Activated CD4-positive, alpha-beta T cell treated with anti-CD3 and anti-CD28 coated beads, Interleukin-2, amount 10 ng/mL, durations not matched to agents 7 days and 5 days (primary cell): ENCODE data around the gene TBC1D22A. TPM values are rescaled to one million over a fixed set of nuclear protein-coding genes. Genes with fewer than 3 reads are reported as not detected.

Experiments used
- CTCF ChIA-PET: fragments of 350-600 bp; sonication (Branson Sonifier 250); formaldehyde crosslinking; loops from one replicate; lab custom pipeline; 2021; ENCODE audit warnings: antibody characterized with exemption; lab: Charles Lee
- POLR2A ChIA-PET: fragments of 350-600 bp; sonication (Branson Sonifier 250); formaldehyde crosslinking; loops from one replicate; lab custom pipeline; 2021; ENCODE audit warnings: antibody characterized with exemption; lab: Charles Lee
- DNase-seq: peaks from one replicate; pipeline ENCODE4 v3.0.0-alpha.2; 2020
- H3K27ac Mint-ChIP-seq: one replicate; pipeline ENCODE4 v1.8.0; 2021; ENCODE audit warnings: mild to moderate bottlenecking, moderate library complexity, mixed read lengths
- H3K27me3 Mint-ChIP-seq: one replicate; pipeline ENCODE4 v1.8.0; 2021; ENCODE audit warnings: mixed read lengths
- H3K36me3 Mint-ChIP-seq: one replicate; pipeline ENCODE4 v1.8.0; 2021; ENCODE audit warnings: low read depth, mixed read lengths
- H3K4me1 Mint-ChIP-seq: one replicate; pipeline ENCODE4 v1.8.0; 2021; ENCODE audit warnings: mixed read lengths
- H3K4me3 Mint-ChIP-seq: one replicate; pipeline ENCODE4 v1.8.0; 2021; ENCODE audit warnings: mild to moderate bottlenecking, moderate library complexity, mixed read lengths
- H3K9me3 Mint-ChIP-seq: one replicate; pipeline ENCODE4 v1.8.0; 2021; ENCODE audit warnings: mixed read lengths
- total RNA-seq, 2 experiments: library from RNA; stranded (reverse); gene quantifications; one replicate each; pipeline ENCODE4 v1.2.3, GENCODE V29; 2021

Gene TBC1D22A
- total RNA-seq, 2 experiments from 2014 or later: 34.1 to 39.2 TPM

DNA sequence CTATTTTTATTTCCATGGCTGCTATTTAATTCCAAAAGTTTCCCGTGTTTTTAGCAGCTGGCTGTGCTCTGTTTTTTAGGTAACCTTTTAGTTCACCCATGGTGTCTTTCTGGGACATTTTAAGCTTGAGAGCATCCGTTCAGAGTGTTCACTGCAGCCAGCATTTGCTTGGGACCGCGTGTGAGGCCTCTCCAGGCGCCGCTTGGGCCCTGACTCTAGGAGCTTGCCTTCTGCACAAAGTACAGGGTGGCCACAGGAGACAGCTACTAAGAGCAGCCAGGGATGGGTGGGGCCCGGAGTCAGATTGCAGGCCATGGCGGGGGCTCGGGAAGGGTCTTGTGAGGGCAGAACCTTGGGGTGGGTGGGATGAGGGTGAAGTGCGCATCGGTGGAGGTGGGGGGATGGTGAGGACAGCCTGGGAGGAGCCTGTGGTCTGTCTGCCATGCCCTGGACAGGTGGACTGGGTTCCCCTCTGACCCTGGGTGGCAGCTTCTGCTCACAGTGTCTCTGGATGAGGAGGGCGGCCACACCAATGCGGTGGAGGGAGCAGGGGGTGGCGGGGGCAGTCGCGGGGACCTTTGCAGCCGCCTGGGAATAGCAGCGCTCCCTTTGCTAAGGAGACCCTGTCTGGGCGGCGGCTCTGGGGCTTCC is 288.1 kb downstream of the TBC1D22A start:
- Mint-ChIP-seq H3K9me3 (no peaks in the 10 kb centered on the region), H3K27me3 (no peaks in the 10 kb centered on the region), H3K36me3 (no peaks in the 10 kb centered on the region), H3K4me3 (no peak overlapping the region), H3K27ac (no peak overlapping the region), H3K4me1 (peaks cover 21% of the 10 kb centered on the region)
- DNase-seq: no peak
- ChIA-PET CTCF (no interaction called here), POLR2A (no interaction called here)

DNA sequence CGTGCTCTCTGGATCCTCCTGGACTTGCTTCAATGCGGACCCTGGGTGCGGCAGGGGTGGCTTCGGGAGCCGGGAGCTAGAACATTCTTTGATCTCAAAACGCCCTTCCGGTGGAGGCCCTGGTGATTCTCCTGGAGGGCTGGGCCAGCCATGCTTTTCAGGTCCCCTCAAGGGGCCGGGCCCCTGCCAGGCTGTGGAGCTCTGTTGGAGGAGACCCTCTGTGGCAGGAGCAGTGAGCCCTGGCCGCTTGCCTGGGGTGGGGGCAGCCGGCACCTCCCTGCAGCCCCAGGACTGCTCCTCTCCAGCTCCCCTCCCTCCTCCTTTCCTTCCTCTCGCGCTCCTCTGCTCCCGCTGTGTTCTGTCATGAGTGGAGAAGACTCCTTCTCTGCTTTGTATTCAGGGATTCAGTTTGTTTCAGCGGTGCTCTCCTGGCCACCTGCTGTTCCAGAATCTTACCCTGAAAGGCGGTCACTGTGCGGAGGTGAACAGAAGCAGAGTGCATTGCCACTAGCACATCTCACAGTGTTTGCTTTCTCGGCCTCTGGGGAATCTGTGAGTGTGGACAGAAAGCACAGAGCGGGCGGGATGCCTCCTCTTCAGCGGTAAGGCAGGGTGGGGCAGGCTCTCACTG is 289.1 kb downstream of the TBC1D22A start:
- peaks cover 21% of the 10 kb centered on the region for H3K4me1 Mint-ChIP-seq
- H3K27ac Mint-ChIP-seq: no peak overlapping the region
- no peak overlapping the region for H3K4me3 Mint-ChIP-seq
- no peaks in the 10 kb centered on the region for H3K9me3 Mint-ChIP-seq
- ChIA-PET CTCF (no interaction called here), POLR2A (no interaction called here)
- H3K27me3 Mint-ChIP-seq: no peaks in the 10 kb centered on the region
- no peaks in the 10 kb centered on the region for H3K36me3 Mint-ChIP-seq
- DNase-seq: no peak

DNA sequence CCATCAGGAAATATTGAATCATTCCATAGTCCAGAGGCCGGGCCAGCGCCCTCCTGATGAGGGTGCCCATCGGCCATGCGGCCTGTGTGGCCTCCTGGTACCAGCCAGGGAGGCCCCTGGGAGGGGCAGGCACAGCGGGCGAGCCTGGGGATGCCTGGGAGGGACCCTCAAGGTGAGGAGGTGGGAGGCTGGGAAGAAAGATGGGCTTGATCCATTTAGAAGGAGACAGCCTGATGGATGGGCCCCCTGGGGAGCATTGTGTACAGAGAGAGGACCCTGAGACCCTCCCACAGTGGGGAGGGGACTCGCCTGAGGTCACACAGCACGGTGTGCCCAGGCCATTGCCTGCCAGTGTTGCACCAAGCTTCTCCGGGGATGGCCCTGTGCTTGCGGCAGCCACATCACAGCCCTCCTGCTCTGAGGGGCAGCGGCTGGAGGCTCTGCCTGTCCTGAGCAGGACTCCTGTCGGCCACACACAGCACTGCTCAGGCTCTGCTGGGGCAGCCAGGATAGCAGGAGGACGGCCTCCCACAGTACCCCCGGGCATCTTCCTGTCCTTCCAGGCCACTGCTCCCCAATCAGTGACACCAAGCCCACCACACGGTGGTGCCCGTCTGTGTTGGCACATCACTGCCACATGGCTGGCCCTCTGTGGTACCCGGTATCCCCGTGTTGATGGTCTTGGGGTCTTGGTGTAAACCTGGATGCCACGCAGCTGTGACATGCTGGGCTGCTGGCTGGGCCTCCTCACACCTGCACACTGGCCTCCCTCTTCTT is 290.0 kb downstream of the TBC1D22A start:
- POLR2A ChIA-PET: no interaction called here

DNA sequence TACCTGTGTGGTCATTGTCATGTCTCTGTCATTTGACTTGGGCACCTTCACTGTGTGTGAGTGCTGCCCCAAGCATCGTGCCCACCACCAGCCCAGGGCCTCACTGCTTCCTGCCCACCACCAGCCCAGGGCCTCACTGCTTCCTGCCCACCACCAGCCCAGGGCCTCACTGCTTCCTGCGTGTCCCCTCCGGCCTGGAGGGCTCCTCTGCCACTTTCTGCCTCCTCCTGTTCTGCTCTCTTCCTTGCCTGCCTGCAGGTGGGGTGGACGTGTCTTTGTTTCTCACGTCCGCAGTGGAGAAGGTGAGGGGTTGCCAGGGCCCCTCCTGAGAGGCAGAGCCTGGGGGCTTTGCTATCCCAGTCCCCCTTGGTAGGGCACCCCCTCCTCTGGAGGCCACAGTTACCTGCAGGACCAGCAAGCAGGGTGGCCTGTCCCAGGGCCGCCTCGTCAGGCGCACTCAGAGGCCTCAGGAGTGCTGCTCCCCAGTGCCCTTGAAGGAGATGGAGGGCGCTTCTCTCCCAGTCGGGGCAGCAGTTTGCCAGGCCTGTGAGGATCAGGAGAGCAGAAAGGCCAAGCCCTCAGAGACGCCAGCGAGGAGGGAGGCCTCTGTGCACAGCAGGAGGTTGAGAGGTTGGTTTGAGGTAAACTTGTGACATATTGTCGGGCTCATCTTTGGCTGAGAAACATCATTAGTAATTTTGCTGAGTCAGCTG is 290.7 kb downstream of the TBC1D22A start:
- Mint-ChIP-seq H3K27ac (peak overlapping the region; percentile 9), H3K4me3 (no peak overlapping the region), H3K36me3 (no peaks in the 10 kb centered on the region), H3K27me3 (no peaks in the 10 kb centered on the region), H3K4me1 (peaks cover 17% of the 10 kb centered on the region), H3K9me3 (no peaks in the 10 kb centered on the region)
- ChIA-PET POLR2A (no interaction called here), CTCF (no interaction called here)
- no peak for DNase-seq

More for the DNA sequence above, 290.0 kb downstream of the TBC1D22A start:
- Mint-ChIP-seq H3K27me3 (no peaks in the 10 kb centered on the region), H3K9me3 (no peaks in the 10 kb centered on the region), H3K27ac (no peak overlapping the region), H3K4me1 (peaks cover 21% of the 10 kb centered on the region), H3K36me3 (no peaks in the 10 kb centered on the region), H3K4me3 (no peak overlapping the region)
- CTCF ChIA-PET: no interaction called here
- DNase-seq: no peak

DNA sequence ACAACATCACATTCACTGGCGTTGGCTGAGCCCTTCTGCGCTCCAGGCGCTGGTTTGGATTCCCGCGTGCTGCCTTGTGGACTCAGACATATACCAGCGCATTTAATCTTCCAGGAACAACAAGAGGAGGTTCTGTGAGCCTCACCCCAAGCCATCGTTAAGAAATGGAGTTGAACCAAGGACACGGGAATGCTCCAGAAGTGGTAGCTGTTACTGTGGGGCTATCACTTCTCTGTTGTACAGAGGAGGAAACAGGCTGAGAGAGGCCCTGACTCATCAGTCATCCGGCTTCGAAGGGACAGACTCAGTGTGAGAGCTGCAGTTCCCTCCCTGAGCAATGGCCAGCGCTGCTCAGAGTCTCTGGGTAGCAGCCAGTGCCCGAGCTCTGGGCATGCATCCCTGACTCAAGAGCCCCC is 291.3 kb downstream of the TBC1D22A start:
- Mint-ChIP-seq H3K4me1 (peaks cover 17% of the 10 kb centered on the region), H3K27ac (peak overlapping the region; percentile 9), H3K27me3 (no peaks in the 10 kb centered on the region), H3K4me3 (no peak overlapping the region), H3K9me3 (no peaks in the 10 kb centered on the region), H3K36me3 (no peaks in the 10 kb centered on the region)
- ChIA-PET POLR2A (no interaction called here), CTCF (no interaction called here)
- no peak for DNase-seq

DNA sequence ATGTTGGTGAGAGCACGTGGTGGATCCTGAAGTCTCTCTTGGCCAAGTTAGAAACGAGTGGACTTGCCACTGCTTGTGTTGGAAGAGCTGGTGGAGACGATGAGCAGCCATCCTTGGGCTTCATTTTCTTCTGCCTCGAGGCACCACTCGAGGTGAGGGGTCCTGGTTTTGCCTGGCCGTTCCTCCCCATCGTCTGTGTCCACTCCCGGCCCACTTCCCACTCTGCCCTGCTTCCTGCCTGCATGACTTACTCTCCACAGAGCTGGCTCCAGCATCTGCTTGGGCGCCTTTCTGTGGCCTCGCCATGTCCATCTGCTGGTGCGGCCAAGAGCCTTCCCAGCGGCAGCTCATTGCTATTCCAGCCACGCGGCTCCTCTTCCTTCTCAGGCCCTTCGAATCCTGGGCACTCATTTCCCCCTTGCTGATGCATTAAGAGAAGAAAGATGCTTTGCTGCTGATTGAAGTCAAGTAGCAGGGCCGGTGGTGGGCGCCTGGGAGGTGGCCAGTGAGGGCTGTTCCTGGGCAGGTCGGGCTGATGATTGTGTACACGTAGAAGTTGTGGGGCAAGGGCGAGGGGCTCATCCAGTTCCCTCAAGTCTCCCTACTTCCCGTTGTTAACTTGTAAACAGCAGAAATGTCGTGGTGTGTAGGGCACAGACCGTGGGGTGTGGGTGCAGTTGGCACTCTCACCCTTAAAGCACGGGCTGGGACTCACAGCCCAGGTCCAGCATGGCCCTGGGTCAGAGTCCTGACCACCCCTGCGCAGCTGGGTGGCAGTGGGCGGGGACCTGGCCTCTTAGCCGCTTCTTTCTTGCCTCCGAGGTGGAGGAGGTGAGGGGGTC is 292.0 kb downstream of the TBC1D22A start:
- H3K36me3 Mint-ChIP-seq: no peaks in the 10 kb centered on the region
- CTCF ChIA-PET: no interaction called here

DNA sequence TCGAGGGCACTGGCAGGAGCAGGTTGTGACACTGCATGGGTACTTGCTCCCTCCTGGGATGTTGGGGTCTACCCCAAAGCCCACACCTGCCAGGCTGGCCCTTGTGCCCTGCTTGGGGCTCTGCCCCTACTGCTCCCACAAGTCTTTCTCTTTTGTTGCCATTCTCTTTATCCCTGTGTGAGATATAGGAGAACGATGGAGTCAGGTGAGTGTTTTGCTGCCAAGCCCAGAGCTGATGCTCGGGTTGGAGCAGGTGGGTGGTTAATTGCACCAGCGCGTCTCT is 292.6 kb downstream of the TBC1D22A start:
- POLR2A ChIA-PET: no interaction called here
- no peak overlapping the region for H3K27ac Mint-ChIP-seq

More for the DNA sequence above, 292.0 kb downstream of the TBC1D22A start:
- Mint-ChIP-seq H3K4me1 (peaks cover 14% of the 10 kb centered on the region), H3K27ac (no peak overlapping the region), H3K4me3 (no peak overlapping the region), H3K9me3 (no peaks in the 10 kb centered on the region), H3K27me3 (no peaks in the 10 kb centered on the region)
- POLR2A ChIA-PET: no interaction called here
- DNase-seq: no peak

DNA sequence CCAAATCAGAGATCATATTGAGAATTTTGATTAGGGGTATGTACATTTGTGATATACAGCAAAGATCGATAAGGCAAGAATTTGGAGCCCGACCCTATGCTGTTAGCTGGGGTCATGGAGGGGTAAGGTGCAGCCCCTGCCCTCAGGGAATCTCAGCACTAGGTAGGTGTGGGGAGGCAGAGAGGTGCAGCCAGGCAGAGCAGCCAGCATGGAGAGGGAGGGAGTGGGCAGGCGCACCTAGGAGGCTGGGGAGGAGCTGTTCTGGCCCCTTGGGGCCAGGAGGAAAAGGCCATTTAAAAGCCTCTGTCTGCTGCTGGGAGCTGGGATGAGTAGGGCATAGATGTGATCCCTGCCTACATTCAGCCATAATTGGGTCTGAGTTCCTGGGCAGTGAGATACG is 293.0 kb downstream of the TBC1D22A start:
- Mint-ChIP-seq H3K9me3 (no peaks in the 10 kb centered on the region), H3K36me3 (no peaks in the 10 kb centered on the region), H3K4me3 (no peak overlapping the region)

More for the DNA sequence above, 292.6 kb downstream of the TBC1D22A start:
- H3K36me3 Mint-ChIP-seq: no peaks in the 10 kb centered on the region
- no peak for DNase-seq
- H3K9me3 Mint-ChIP-seq: no peaks in the 10 kb centered on the region
- no peak overlapping the region for H3K4me3 Mint-ChIP-seq
- peaks cover 13% of the 10 kb centered on the region for H3K4me1 Mint-ChIP-seq
- H3K27me3 Mint-ChIP-seq: no peaks in the 10 kb centered on the region
- CTCF ChIA-PET: no interaction called here

DNA sequence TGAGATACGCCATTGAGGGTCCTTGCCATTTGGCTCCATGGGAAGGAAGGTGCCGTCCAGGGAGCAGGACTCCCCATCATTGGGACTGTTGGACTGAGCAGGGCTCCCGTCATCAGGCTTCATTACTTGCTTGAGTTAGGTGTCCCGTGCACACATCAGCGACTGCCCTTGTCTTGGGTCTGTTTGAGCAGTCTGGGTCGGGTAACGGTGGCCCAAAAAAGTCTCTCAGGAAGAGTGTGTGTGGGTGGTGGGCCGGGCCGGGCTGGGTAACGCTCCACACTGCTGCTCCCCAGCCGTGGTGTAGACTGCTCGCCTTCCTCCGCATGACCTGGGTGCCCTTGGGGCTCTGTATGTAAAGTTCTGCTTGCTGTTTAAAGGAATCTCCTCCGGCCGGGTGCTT is 293.5 kb downstream of the TBC1D22A start:
- Mint-ChIP-seq H3K27ac (no peak overlapping the region), H3K9me3 (no peaks in the 10 kb centered on the region), H3K36me3 (no peaks in the 10 kb centered on the region), H3K4me3 (no peak overlapping the region), H3K27me3 (no peaks in the 10 kb centered on the region), H3K4me1 (peaks cover 13% of the 10 kb centered on the region)
- DNase-seq: no peak
- ChIA-PET POLR2A (no interaction called here), CTCF (no interaction called here)

More for the DNA sequence above, 293.0 kb downstream of the TBC1D22A start:
- no peak overlapping the region for H3K27ac Mint-ChIP-seq
- peaks cover 13% of the 10 kb centered on the region for H3K4me1 Mint-ChIP-seq
- POLR2A ChIA-PET: no interaction called here
- no peaks in the 10 kb centered on the region for H3K27me3 Mint-ChIP-seq
- CTCF ChIA-PET: no interaction called here
- DNase-seq: no peak

DNA sequence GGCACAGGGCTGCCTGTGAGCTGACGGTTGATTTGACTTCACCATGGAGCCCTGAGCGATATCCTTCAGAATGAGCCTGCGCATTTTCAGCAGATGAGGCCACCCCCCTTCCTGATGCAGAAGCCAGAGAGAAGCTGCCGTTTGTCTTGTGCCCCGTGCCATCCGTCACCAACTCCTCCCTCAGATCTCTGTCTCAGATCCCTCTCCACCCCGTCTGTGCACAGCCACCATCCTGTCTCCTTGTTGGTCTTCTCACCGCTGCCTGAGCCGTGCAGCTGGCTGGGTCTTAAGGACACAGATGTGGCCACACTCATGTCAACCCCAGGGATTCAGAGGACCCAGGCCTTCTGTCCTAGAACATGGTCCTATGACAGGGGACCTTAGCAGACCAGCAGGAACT is 293.9 kb downstream of the TBC1D22A start:
- no peak for DNase-seq
- CTCF ChIA-PET: no interaction called here
- Mint-ChIP-seq H3K27me3 (no peaks in the 10 kb centered on the region), H3K4me3 (no peak overlapping the region), H3K36me3 (no peaks in the 10 kb centered on the region), H3K9me3 (no peaks in the 10 kb centered on the region), H3K27ac (no peak overlapping the region), H3K4me1 (peaks cover 13% of the 10 kb centered on the region)
- POLR2A ChIA-PET: no interaction called here

DNA sequence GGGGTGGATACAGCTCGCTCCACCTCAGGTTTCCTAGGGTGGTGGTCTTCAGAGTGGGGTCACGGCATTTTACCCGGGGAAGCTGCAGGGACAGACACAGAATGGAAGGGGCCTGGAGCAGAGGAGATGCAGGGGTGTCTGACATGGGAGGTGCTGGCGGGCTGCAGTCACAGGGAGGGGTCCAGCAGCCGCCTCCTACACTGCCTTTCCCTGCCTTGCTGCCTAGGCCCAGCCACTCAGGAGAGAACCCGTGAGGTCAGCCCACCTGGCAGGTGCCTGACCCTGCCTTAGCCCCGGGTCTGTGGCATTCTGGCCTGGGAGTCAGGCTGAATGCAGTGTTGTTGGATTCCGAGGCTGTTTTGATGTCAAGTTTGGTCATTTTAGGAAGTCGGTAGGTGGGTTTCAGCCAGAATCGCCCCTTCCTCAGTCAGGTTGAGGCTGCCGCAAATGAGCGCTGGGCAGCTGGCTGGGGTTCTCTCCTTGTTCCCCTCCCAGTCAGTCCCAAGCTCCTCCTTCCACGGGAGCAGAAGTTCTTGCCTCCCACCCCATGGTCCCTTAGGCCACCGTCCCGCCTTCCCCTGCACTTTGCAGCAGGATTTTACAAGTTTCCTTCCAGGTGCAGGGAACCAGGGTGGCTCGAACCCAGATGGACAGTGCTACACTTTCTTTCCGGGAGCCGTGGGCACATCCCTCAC is 294.5 kb downstream of the TBC1D22A start:
- Mint-ChIP-seq H3K27me3 (no peaks in the 10 kb centered on the region), H3K4me1 (peaks cover 10% of the 10 kb centered on the region), H3K27ac (no peak overlapping the region), H3K9me3 (no peaks in the 10 kb centered on the region), H3K4me3 (no peak overlapping the region), H3K36me3 (no peaks in the 10 kb centered on the region)
- DNase-seq: no peak
- CTCF ChIA-PET: no interaction called here
- POLR2A ChIA-PET: no interaction called here
